CD4-positive, alpha-beta T cell (primary cell): ENCODE measurements around the gene UGT2B15. TPM values are rescaled to one million over a fixed set of nuclear protein-coding genes. Genes with fewer than 3 reads are reported as not detected.

Source experiments
- ATAC-seq: fragments of 200-7000 bp; cut with Tn5 transposase; one replicate; pipeline ENCODE4 v1.10.0; 2022; ENCODE audit warnings: mild to moderate bottlenecking; ENCODE audit not compliant: poor library complexity
- CTCF ChIA-PET: fragments of 350-600 bp; sonication (Branson Sonifier 250); formaldehyde crosslinking; loops from one replicate; lab custom pipeline; 2021; ENCODE audit warnings: antibody characterized with exemption, inconsistent platforms; lab: Charles Lee
- POLR2A ChIA-PET: fragments of 350-600 bp; sonication (Branson Sonifier 250); formaldehyde crosslinking; loops from one replicate; lab custom pipeline; 2021; ENCODE audit warnings: antibody characterized with exemption, inconsistent platforms; lab: Charles Lee
- DNase-seq, 14 experiments: peaks; one replicate each; pipeline ENCODE4 v3.0.0-alpha.2; 2013 to 2020; ENCODE audit warnings: mixed read lengths in 2 of 14
- H3K27ac ChIP-seq, 2 donors: one replicate each; pipeline versions ENCODE4 v1.5.1 to v1.7.0; 2013; ENCODE audit warnings: low read length in 2 of 2, low read depth in 1 of 2, mild to moderate bottlenecking in 1 of 2
- H3K27me3 ChIP-seq, 2 experiments: 1 replicate in 1 of 2; 2 replicates in 1 of 2; pipeline versions ENCODE4 v1.6.1 to v1.7.0; 2013; ENCODE audit warnings: low read length in 2 of 2, control low read depth in 1 of 2, mild to moderate bottlenecking in 1 of 2, moderate library complexity in 1 of 2; ENCODE audit not compliant: insufficient read depth in 2 of 2, control insufficient read depth in 1 of 2
- H3K36me3 ChIP-seq: one replicate; pipeline ENCODE4 v1.6.1; 2013; ENCODE audit warnings: low read length, control low read depth; ENCODE audit not compliant: insufficient read depth
- H3K4me1 ChIP-seq: one replicate; pipeline ENCODE4 v1.6.1; 2013; ENCODE audit warnings: low read length, control low read depth; ENCODE audit not compliant: insufficient read depth
- H3K4me3 ChIP-seq: one replicate; pipeline ENCODE4 v1.5.1; 2013; ENCODE audit warnings: mild to moderate bottlenecking, low read length, moderate library complexity
- H3K9me3 ChIP-seq, 2 experiments: 1 replicate in 1 of 2; 2 replicates in 1 of 2; pipeline versions ENCODE4 v1.6.1 to v1.7.0; 2013; ENCODE audit warnings: low read length in 2 of 2, mild to moderate bottlenecking in 2 of 2, control low read depth in 1 of 2, moderate library complexity in 1 of 2; ENCODE audit not compliant: control insufficient read depth in 1 of 2, insufficient read depth in 1 of 2
- H3K27ac Mint-ChIP-seq: one replicate; pipeline ENCODE4 v1.8.0; 2020; ENCODE audit warnings: mixed read lengths
- H3K27me3 Mint-ChIP-seq: one replicate; pipeline ENCODE4 v1.8.0; 2021; ENCODE audit warnings: mixed read lengths
- H3K36me3 Mint-ChIP-seq: one replicate; pipeline ENCODE4 v1.8.0; 2021; ENCODE audit warnings: low read depth, mixed read lengths
- H3K4me1 Mint-ChIP-seq: one replicate; pipeline ENCODE4 v1.8.0; 2021; ENCODE audit warnings: low read depth, mixed read lengths
- H3K4me3 Mint-ChIP-seq: one replicate; pipeline ENCODE4 v1.8.0; 2020; ENCODE audit warnings: mild to moderate bottlenecking, mixed read lengths
- H3K9me3 Mint-ChIP-seq: one replicate; pipeline ENCODE4 v1.8.0; 2020; ENCODE audit warnings: mixed read lengths
- CTCF ChIP-seq: fragments of 200-600 bp; IDR thresholded peaks from one replicate; pipeline ENCODE4 v1.8.0; 2022; ENCODE audit warnings: antibody characterized with exemption, mild to moderate bottlenecking
- intact Hi-C, 2 experiments: fragments of 100-400 bp; cut with DNase I in 1 of 2; cut with micrococcal nuclease in 1 of 2; formaldehyde crosslinking; loops; one replicate each; pipeline versions ENCODE4 v1.15.1 to v1.9.0; 2023 to 2025; cut with DNase I, micrococcal nuclease
- total RNA-seq, 174 experiments: library from RNA in 2 of 174; stranded (reverse) in 2 of 174; gene quantifications; one replicate each; pipeline ENCODE4 v1.2.3 and lab custom pipeline; 2021 to 2026

The UGT2B15 gene
- total RNA-seq, 2 experiments from 2014 or later, result not detected

- no peak for ATAC-seq
- Mint-ChIP-seq H3K4me1 (no peaks in the 10 kb centered on the region), H3K4me3 (no peak overlapping the region), H3K36me3 (no peaks in the 10 kb centered on the region), H3K27ac (no peak overlapping the region), H3K27me3 (peaks cover 11% of the 10 kb centered on the region), H3K9me3 (no peaks in the 10 kb centered on the region)
- no peaks in the 10 kb centered on the region for H3K4me1 ChIP-seq
- H3K27me3 ChIP-seq, result no peaks in the 10 kb centered on the region
- no peaks in the 10 kb centered on the region for H3K9me3 ChIP-seq
- H3K27ac ChIP-seq, result no peak overlapping the region
- intact Hi-C loops, result no loop called here
- no peaks in the 10 kb centered on the region for H3K36me3 ChIP-seq
- ChIA-PET POLR2A (interaction anchor here (0.7 kb wide), 1 partner anchor 1029 kb away, joined by 3 read pairs; no protein-coding TSS in a partner anchor), CTCF (no interaction called here)
- no peak for DNase-seq
- no peak overlapping the region for H3K4me3 ChIP-seq
- no peak for TF ChIP-seq CTCF
These were observed 14.5 kb downstream of the UGT2B15 start for GRCh38 chr4:68655764-68656444.

- no peak overlapping the region for H3K27ac Mint-ChIP-seq
These were observed 15.3 kb downstream of the UGT2B15 start for GRCh38 chr4:68654946-68655721.

GRCh38 chr4:68651932-68652331, 18.5 kb downstream of the UGT2B15 start:
- H3K9me3 ChIP-seq, result no peaks in the 10 kb centered on the region
- no peaks in the 10 kb centered on the region for H3K27me3 ChIP-seq
- POLR2A ChIA-PET, result no interaction called here
- no peak overlapping the region for H3K27ac ChIP-seq
- CTCF ChIA-PET, result no interaction called here
- no peaks in the 10 kb centered on the region for H3K4me1 ChIP-seq
- H3K4me3 ChIP-seq, result no peak overlapping the region
- no peaks in the 10 kb centered on the region for H3K36me3 ChIP-seq
- H3K36me3 Mint-ChIP-seq, result no peaks in the 10 kb centered on the region
- H3K27me3 Mint-ChIP-seq, result peaks cover 11% of the 10 kb centered on the region
- no peak for TF ChIP-seq CTCF
- H3K4me3 Mint-ChIP-seq, result no peak overlapping the region
- H3K27ac Mint-ChIP-seq, result no peak overlapping the region
- no peak for DNase-seq
- no peak for ATAC-seq
- H3K4me1 Mint-ChIP-seq, result no peaks in the 10 kb centered on the region
- no peaks in the 10 kb centered on the region for H3K9me3 Mint-ChIP-seq
- intact Hi-C loops, result no loop called here

More at GRCh38 chr4:68654946-68655721, 15.3 kb downstream of the UGT2B15 start:
- Histone ChIP-seq H3K36me3 (no peaks in the 10 kb centered on the region), H3K27ac (no peak overlapping the region), H3K4me1 (no peaks in the 10 kb centered on the region), H3K27me3 (no peaks in the 10 kb centered on the region), H3K9me3 (no peaks in the 10 kb centered on the region), H3K4me3 (no peak overlapping the region)
- ChIA-PET CTCF (no interaction called here), POLR2A (no interaction called here)
- ATAC-seq (no peak), DNase-seq (no peak)
- peaks cover 11% of the 10 kb centered on the region for H3K27me3 Mint-ChIP-seq
- TF ChIP-seq CTCF, result no peak
- no peaks in the 10 kb centered on the region for H3K4me1 Mint-ChIP-seq
- H3K36me3 Mint-ChIP-seq, result no peaks in the 10 kb centered on the region
- intact Hi-C loops, result no loop called here
- H3K9me3 Mint-ChIP-seq, result no peaks in the 10 kb centered on the region
- no peak overlapping the region for H3K4me3 Mint-ChIP-seq
